Measurements from ENCODE around the gene BPIFB3.
A peak's percentile ranks its signal among the peaks of the same experiment; 100 is the strongest.

The BPIFB3 gene

GRCh38 chr20:33063271-33063670, 9.6 kb downstream of the BPIFB3 start:
- DNase-seq (ENCODE audit: low spot score), result no peak

GRCh38 chr20:33064572-33065287, 11.0 kb downstream of the BPIFB3 start:
- DNase-seq (ENCODE audit: low spot score), result no peak

- no peak for DNase-seq (ENCODE audit: low spot score)
Observed at GRCh38 chr20:33065785-33066184, 12.1 kb downstream of the BPIFB3 start.

- DNase-seq (ENCODE audit: low spot score), result no peak
Observed at GRCh38 chr20:33067806-33068205, 14.1 kb downstream of the BPIFB3 start.

GRCh38 chr20:33068251-33068939, 14.7 kb downstream of the BPIFB3 start:
- DNase-seq (ENCODE audit: low spot score), result no peak

GRCh38 chr20:33069673-33070072, 16.0 kb downstream of the BPIFB3 start:
- DNase-seq (ENCODE audit: low spot score), result no peak

GRCh38 chr20:33070111-33071053, 16.7 kb downstream of the BPIFB3 start:
- DNase-seq (ENCODE audit: low spot score), result no peak

- DNase-seq (ENCODE audit: low spot score), result no peak
Observed at GRCh38 chr20:33071198-33071597, 17.5 kb downstream of the BPIFB3 start.

GRCh38 chr20:33072362-33072761, 18.7 kb downstream of the BPIFB3 start:
- DNase-seq (ENCODE audit: low spot score), result no peak

GRCh38 chr20:33072813-33073212, 19.1 kb downstream of the BPIFB3 start:
- no peak for DNase-seq (ENCODE audit: low spot score)

- DNase-seq (ENCODE audit: low spot score), result no peak
Observed at GRCh38 chr20:33074675-33075074, 21.0 kb downstream of the BPIFB3 start.

GRCh38 chr20:33075281-33075680, 21.6 kb downstream of the BPIFB3 start:
- DNase-seq (ENCODE audit: low spot score), result no peak

GRCh38 chr20:33076662-33077372, 23.1 kb downstream of the BPIFB3 start:
- DNase-seq (ENCODE audit: low spot score), result peak; percentile 21

GRCh38 chr20:33079259-33079658, 25.6 kb downstream of the BPIFB3 start, which contains the start of gene BPIFB4:
Gene BPIFB4, plus strand, starts transcription at chr20:33079643. Its CDS starts 1,884 bp downstream, at chr20:33081527.
- no peak for DNase-seq (ENCODE audit: low spot score)

- no peak for DNase-seq (ENCODE audit: low spot score)
Observed at GRCh38 chr20:33081411-33082154, 27.9 kb downstream of the BPIFB3 start.

GRCh38 chr20:33082546-33082945, 28.8 kb downstream of the BPIFB3 start:
- no peak for DNase-seq (ENCODE audit: low spot score)

- DNase-seq (ENCODE audit: low spot score), result no peak
Observed at GRCh38 chr20:33083544-33084340, 30.0 kb downstream of the BPIFB3 start.

- no peak for DNase-seq (ENCODE audit: low spot score)
Observed at GRCh38 chr20:33084722-33085121, 31.0 kb downstream of the BPIFB3 start.

- DNase-seq (ENCODE audit: low spot score), result no peak
Observed at GRCh38 chr20:33086052-33086722, 32.5 kb downstream of the BPIFB3 start.

GRCh38 chr20:33091147-33091546, 37.4 kb downstream of the BPIFB3 start:
- no peak for DNase-seq (ENCODE audit: low spot score)
